T-helper 2 cell treated with Interferon-gamma antibody and Interleukin-4, amounts not matched to agents 5 μg/mL and 100 μg/mL, for 36 hours (primary cell): ENCODE data around the gene DCUN1D3.
A peak's percentile ranks its signal among the peaks of the same experiment; 100 is the strongest.
"Not testable (repeated sequence)": the region's sequence is repeated elsewhere in the genome, so short reads cannot be mapped to it uniquely, and the experiment has no call there.

ENCODE experiments used
- DNase-seq: peaks from one replicate; pipeline ENCODE4 v3.0.0; 2021; ENCODE audit warnings: low spot score
- H3K27ac Mint-ChIP-seq: one replicate; pipeline ENCODE4 v1.8.0; 2021; ENCODE audit warnings: mild to moderate bottlenecking, mixed read lengths
- H3K27me3 Mint-ChIP-seq: one replicate; pipeline ENCODE4 v1.8.0; 2021; ENCODE audit warnings: low read depth, mixed read lengths
- H3K36me3 Mint-ChIP-seq: one replicate; pipeline ENCODE4 v1.8.0; 2021; ENCODE audit warnings: low read depth, mixed read lengths
- H3K4me1 Mint-ChIP-seq: one replicate; pipeline ENCODE4 v1.8.0; 2021; ENCODE audit warnings: low read depth, mixed read lengths
- H3K4me3 Mint-ChIP-seq: one replicate; pipeline ENCODE4 v1.8.0; 2022; ENCODE audit warnings: mild to moderate bottlenecking, moderate library complexity, mixed read lengths
- H3K9me3 Mint-ChIP-seq: one replicate; pipeline ENCODE4 v1.8.0; 2021; ENCODE audit warnings: mixed read lengths

DCUN1D3 gene

DNA sequence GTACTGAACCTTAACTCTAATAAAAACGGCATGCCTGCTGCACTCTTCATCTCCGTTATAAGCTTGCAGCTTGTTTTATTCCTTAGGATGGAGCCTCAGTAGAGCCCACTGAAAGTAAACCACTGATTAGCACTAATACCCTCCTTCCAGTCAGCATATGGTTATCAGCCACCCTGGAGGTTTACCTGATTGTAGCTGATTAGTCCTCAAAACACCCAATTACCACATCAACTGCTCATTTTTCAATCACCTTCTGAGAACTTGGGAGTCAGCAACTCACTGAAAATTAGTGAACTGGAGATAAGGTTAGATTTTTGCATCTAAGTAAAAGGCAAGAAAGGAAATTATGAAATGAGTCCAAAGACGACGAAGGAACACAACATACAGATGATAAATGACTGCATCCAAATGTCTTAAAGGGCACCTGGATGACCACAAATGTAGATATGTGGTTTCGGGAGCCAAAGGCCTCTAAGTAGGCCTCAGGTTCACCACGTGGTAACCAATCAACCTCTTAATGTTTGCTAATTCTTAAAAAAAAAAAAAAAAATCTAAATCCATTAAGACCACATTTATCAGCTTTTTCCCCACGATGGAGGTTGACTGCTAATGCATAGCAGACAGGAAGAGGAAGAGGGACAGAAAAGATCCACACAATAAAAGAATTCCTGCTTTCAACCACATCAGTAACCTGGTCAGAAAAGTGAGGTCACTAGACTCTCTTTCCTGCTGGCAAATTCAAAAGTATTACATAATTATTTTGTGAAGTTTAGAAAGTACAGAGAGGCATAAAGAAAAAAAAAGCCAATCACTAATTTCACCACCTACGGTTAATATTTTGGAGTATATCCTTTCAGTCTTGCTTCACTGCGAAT, 28.0 kb downstream of the DCUN1D3 start:
- peaks cover 5% of the 10 kb centered on the region for H3K9me3 Mint-ChIP-seq
- peaks cover 31% of the 10 kb centered on the region for H3K36me3 Mint-ChIP-seq
- H3K27me3 Mint-ChIP-seq: no peaks in the 10 kb centered on the region
- DNase-seq: no peak
- H3K27ac Mint-ChIP-seq: peak overlapping the region; percentile 13
- H3K4me1 Mint-ChIP-seq: peaks cover 67% of the 10 kb centered on the region
- H3K4me3 Mint-ChIP-seq: peak overlapping the region; percentile 22

DNA sequence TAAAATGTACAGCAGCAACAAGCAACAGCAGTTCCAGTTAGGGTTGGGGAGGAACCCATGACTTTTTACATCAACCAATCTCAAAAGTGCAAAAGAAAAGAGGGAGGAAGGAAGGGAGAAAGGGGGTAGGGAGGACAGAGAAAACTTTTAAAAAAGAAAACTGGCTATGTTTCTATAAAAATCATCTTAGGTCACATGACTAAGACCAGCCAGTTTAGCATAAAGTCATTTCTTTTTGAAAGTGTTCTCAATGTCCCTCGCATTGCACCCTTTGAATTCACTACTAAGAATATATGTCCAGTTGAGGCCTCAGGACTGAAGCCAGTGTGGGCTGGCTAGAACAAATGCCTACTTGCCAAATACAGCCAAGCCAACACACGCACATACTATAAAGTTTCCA, 28.9 kb downstream of the DCUN1D3 start:
- Mint-ChIP-seq H3K27ac (no peak overlapping the region), H3K9me3 (no peaks in the 10 kb centered on the region), H3K4me3 (no peak overlapping the region), H3K4me1 (peaks cover 68% of the 10 kb centered on the region), H3K27me3 (no peaks in the 10 kb centered on the region), H3K36me3 (peaks cover 30% of the 10 kb centered on the region)
- DNase-seq: no peak

DNA sequence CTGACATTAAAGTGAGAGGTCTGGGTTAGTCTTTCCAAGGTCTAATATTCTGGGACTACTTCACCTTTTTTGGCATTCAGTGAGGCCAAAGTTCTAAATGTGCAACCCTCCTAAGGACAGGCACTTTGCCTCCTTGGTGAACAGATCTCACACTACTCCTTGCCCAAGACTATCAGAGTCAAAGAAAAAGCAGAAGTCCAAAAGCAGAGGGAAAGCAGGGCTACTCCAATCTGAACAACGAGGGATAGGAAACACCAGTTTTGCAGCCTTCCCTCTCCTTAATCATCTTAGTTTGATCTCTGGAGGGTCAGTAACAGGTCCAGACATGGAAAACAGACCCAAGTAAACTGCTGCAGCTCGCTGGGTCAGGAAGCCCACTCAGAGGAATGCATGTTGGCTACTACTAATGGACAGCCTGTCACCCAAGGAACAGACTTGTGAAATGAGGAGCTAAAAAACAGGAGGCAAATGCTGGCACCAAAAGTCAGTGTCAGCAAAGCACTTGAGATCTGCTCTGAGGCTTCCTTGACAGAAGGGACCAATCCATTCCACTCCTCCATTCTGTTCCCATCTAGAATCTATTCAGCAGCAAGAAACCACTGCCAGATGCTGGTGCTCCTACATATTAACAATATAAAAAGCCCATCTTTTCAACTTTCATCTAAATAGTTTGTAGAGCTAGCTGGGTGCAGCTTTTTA, 29.9 kb downstream of the DCUN1D3 start:
- no peaks in the 10 kb centered on the region for H3K9me3 Mint-ChIP-seq
- DNase-seq: no peak
- no peak overlapping the region for H3K27ac Mint-ChIP-seq
- H3K36me3 Mint-ChIP-seq: peaks cover 24% of the 10 kb centered on the region
- peaks cover 69% of the 10 kb centered on the region for H3K4me1 Mint-ChIP-seq
- H3K27me3 Mint-ChIP-seq: no peaks in the 10 kb centered on the region
- no peak overlapping the region for H3K4me3 Mint-ChIP-seq

DNA sequence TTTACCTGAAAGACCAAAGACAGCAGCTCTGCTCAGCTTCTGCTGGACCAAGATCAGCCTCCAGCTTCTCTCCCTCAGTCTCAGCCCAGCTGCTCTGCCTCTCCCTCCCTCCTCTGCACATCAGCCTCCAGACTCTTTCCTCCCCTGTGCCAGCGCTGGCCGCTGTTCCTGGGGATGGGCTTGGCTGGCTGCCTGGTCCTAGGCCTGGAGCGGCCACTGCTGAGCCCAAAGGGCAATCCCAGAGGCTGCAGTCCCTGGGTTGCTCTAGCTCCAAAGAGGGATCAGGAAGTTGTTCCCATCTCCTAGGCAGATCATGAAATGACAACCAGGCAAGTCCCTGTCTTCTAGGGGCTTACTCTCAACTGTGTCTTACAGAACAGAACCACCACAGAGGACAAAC, 31.3 kb downstream of the DCUN1D3 start:
- Mint-ChIP-seq H3K4me1 (peaks cover 65% of the 10 kb centered on the region), H3K27me3 (no peaks in the 10 kb centered on the region), H3K27ac (peak overlapping the region; percentile 3), H3K4me3 (no peak overlapping the region), H3K9me3 (no peaks in the 10 kb centered on the region), H3K36me3 (peaks cover 33% of the 10 kb centered on the region)
- DNase-seq: no peak

DNA sequence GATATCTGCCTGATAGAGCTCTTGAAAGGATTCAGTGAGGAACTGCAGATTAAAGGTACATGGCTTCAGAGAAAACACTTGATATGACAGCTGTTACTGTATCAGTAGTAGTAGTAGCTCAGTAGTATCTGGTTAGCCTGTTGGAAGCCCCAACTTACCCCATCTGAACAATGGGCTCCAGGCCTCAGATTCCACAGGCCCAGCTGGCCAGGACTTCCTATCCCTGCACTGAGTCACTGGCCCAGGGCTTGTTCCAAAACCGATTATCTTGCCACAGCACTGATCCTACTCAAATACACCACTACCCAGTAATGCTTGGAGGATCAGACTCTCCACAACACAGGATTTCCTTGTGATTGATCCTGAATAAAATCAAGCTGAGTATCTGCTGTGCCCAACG, 32.6 kb downstream of the DCUN1D3 start:
- no peak overlapping the region for H3K4me3 Mint-ChIP-seq
- H3K9me3 Mint-ChIP-seq: no peaks in the 10 kb centered on the region
- H3K27ac Mint-ChIP-seq: peak overlapping the region; percentile 16
- no peaks in the 10 kb centered on the region for H3K27me3 Mint-ChIP-seq
- H3K36me3 Mint-ChIP-seq: peaks cover 38% of the 10 kb centered on the region
- H3K4me1 Mint-ChIP-seq: peaks cover 55% of the 10 kb centered on the region
- DNase-seq: no peak

DNA sequence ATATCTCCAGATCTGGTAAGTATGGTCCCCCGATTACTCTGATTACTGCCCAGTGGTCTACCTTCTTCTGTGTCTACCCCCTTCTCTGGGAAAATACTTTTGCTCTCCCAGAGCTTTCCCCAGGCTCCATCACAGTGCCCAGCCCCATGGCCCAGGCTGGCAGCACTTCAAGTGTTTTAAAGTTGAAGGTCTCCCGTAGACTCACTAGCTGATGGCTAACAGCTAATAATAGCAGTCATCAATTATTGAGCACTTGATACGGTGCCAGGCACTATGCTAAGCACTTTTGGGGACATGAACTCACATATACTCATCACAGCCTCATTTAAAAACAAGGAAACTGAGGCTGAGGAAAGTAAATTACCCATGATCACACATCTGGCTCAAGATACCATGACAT, 33.4 kb downstream of the DCUN1D3 start:
- no peak for DNase-seq
- Mint-ChIP-seq H3K9me3 (no peaks in the 10 kb centered on the region), H3K4me3 (no peak overlapping the region), H3K4me1 (peaks cover 47% of the 10 kb centered on the region), H3K27me3 (no peaks in the 10 kb centered on the region), H3K36me3 (peaks cover 40% of the 10 kb centered on the region), H3K27ac (peak overlapping the region; percentile 73)

DNA sequence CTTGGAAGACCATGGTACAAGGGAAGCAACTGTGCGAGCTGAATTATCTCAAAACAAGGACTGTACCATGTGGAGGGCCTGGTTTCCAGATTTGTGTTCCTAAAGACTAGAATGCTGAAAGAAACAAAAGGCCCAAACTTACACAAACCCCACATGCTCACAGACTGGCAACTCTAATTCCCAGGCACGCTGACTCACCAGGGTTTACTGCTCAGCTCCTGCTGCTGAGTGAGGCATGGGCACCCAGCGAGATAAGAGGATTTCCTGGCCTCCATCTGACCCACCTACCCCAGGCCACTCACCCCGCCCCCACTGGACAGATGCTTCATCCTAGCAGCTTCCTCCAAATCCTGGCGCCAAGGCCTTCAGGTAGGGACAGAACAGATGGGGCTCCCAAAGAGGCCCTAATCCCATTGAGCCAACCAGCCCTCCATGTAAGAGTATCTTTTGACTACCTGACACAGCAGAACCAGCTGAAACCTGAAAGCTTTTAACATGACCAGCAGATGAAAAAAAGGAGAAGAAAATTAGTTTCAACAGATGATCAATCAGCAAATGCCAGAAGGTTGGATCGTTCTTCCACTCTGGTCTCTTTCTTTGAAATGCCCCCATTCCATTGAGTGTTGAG, 33.9 kb downstream of the DCUN1D3 start:
- Mint-ChIP-seq H3K4me1 (peaks cover 45% of the 10 kb centered on the region), H3K27me3 (no peaks in the 10 kb centered on the region), H3K4me3 (no peak overlapping the region), H3K36me3 (peaks cover 39% of the 10 kb centered on the region), H3K9me3 (no peaks in the 10 kb centered on the region), H3K27ac (peak overlapping the region; percentile 73)
- DNase-seq: no peak

DNA sequence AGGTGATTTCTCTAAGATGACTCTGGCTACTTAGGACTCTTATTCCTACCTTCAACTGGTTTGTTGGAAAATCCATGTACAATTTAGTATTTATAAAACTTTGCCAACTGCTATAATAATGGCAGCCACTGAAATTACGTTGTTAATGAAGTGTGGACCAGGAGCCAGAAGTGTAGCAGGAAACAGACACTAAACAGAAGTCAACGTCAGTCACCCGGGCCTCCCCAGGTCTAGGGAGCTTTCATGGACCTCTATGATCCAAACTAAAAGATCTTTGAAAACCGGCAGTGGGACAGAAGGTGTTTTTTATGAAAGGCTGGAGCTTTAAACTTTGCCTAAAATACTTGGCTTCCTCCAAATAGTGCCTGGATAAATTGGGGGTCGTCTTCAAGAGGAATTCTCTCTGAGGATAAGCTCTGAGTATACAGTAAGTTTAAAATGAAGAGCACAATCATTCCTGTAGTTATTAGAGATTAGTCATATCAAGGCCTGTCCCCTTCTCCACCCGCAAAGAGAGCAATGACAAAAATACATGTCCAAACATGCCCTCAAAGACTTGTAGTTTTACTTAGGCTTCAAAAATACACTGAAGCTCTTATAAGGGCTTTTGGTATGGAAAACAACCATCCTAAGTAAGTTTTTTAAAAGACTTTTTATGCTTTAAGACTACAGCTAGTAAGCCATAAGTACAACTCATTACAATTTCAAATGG, 34.6 kb downstream of the DCUN1D3 start:
- no peak for DNase-seq
- H3K4me1 Mint-ChIP-seq: peaks cover 41% of the 10 kb centered on the region

DNA sequence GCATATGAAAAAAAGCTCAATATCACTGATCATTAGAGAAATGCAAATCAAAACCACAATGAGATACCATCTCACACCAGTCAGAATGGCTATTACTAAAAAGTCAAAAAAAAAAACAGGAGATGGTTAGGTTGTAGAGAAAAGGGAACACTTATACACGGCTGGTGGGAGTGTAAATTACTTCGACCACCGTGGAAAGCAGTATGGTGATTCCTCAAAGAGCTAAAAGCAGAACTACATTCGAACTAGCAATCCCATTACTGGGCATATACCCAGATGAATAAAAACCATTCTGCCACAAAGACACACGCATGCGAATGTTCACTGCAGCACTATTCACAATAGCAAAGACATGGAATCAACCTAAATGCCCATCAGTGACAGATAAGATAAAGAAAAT, 35.8 kb downstream of the DCUN1D3 start:
- H3K27ac Mint-ChIP-seq: peak overlapping the region; percentile 10
- peaks cover 36% of the 10 kb centered on the region for H3K4me1 Mint-ChIP-seq
- not testable (repeated sequence) for H3K9me3 Mint-ChIP-seq

More for the DNA sequence above, 34.6 kb downstream of the DCUN1D3 start:
- H3K27me3 Mint-ChIP-seq: no peaks in the 10 kb centered on the region
- no peaks in the 10 kb centered on the region for H3K9me3 Mint-ChIP-seq
- H3K36me3 Mint-ChIP-seq: peaks cover 37% of the 10 kb centered on the region
- H3K27ac Mint-ChIP-seq: peak overlapping the region; percentile 73
- no peak overlapping the region for H3K4me3 Mint-ChIP-seq

DNA sequence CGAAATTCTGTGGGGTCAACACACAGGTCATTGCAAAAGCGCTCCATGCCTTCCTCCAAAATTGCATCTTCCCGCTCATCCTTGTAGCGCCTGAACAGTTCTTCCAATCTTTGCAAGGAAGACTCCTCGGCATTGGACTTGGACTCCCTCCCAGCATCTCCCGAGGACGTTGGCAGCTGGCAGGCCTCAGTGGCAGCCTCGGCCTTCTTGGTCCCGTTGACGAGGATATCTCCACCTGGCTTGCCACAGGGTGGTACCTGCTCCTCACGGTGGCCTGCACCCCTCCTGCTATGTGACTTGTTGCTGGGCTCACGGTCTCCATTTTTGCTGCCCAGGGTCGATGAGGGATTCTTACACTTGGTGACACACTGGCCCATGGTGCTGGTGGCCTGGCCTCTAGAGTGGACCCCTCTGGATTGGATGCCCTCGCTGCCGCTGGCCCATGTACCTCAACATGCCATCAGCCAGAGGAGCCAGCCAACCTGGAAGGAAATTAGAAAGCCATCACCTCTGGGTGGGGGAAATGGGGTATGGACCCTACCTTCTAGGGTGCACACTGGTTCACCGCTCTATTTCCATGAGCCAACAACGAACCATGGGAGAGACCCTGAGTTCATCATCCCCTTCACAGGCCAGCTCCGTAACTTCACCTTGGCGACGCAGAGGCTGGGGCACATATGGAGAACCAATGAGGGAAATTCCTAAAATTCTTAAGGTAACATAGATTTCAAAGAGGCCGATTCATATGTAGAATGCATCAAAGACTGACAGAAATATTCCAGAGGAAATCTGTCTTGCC, 37.8 kb downstream of the DCUN1D3 start:
- Mint-ChIP-seq H3K9me3 (no peaks in the 10 kb centered on the region), H3K4me3 (no peak overlapping the region), H3K27ac (no peak overlapping the region), H3K27me3 (no peaks in the 10 kb centered on the region), H3K4me1 (peaks cover 27% of the 10 kb centered on the region), H3K36me3 (peaks cover 38% of the 10 kb centered on the region)
- no peak for DNase-seq

More for the DNA sequence above, 35.8 kb downstream of the DCUN1D3 start:
- not testable (repeated sequence) for H3K27me3 Mint-ChIP-seq, H3K4me3 Mint-ChIP-seq, DNase-seq
- peaks cover 44% of the 10 kb centered on the region for H3K36me3 Mint-ChIP-seq

DNA sequence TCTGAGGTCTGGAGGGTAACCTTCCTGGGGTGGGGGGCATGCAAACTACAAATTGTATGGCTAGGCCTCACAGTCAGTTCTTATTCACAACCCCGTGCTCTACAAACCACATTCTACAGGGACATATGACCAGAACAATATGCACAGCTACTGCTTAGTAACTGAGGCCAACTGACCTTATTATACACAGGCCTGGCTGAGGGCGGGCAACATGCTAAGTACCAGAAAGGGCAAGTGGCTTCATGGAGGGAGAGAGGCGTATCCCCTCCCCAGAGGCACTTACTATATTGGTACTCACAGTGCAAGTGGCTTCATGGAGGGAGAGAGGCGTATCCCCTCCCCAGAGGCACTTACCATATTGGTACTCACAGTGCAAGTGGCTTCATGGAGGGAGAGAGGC, 39.2 kb downstream of the DCUN1D3 start:
- H3K27ac Mint-ChIP-seq, H3K27me3 Mint-ChIP-seq, H3K9me3 Mint-ChIP-seq, DNase-seq, H3K4me3 Mint-ChIP-seq: not testable (repeated sequence)
- Mint-ChIP-seq H3K36me3 (peaks cover 36% of the 10 kb centered on the region), H3K4me1 (peaks cover 23% of the 10 kb centered on the region)

DNA sequence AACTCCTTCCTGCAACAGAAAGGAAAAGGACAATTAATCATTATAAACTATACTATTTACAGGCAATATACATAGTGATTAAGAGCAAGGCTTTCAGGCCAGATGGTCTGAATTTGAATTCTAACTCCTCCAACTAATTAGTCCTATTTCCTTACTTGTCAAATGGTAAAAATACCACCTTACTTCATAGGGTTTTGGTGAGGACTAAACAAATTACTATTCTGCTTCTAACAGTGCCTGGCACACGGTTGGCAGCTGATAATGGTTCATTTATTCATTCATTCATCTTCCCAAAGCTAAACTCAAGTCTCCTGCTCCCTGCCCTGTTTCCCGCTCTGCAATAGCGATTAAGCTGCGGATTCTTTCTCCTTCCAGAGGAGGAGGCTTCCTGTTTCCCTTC, 39.8 kb downstream of the DCUN1D3 start:
- H3K27ac Mint-ChIP-seq: no peak overlapping the region
- no peaks in the 10 kb centered on the region for H3K27me3 Mint-ChIP-seq
- H3K4me3 Mint-ChIP-seq: no peak overlapping the region
- peaks cover 16% of the 10 kb centered on the region for H3K4me1 Mint-ChIP-seq
- H3K9me3 Mint-ChIP-seq: no peaks in the 10 kb centered on the region
- H3K36me3 Mint-ChIP-seq: peaks cover 40% of the 10 kb centered on the region
- no peak for DNase-seq

DNA sequence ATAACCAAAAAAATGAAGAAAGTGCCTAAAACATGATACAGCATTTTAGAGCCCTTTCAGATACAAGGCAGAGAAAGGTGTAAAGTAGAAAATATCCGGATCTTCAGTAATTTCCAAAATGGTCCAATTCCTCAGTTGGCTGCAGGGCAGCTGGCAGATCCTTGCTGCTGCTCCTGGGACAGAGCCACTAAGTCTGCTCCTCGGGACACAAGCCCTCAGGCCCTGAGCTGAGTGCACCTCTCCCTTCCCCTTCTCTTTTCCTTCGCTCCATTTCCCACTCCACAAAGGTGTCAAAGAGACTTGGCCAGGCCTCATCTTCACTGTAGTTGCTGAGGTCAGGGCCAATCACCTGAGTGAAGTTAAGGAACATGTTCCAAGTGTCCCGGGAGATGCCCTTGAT, 40.5 kb downstream of the DCUN1D3 start:
- no peak overlapping the region for H3K27ac Mint-ChIP-seq
- no peaks in the 10 kb centered on the region for H3K9me3 Mint-ChIP-seq
- peaks cover 46% of the 10 kb centered on the region for H3K36me3 Mint-ChIP-seq
- H3K27me3 Mint-ChIP-seq: no peaks in the 10 kb centered on the region
- H3K4me3 Mint-ChIP-seq: no peak overlapping the region
- DNase-seq: no peak
- H3K4me1 Mint-ChIP-seq: peaks cover 15% of the 10 kb centered on the region
